ENCODE results near the gene ARHGAP23.

Gene ARHGAP23, protein sequence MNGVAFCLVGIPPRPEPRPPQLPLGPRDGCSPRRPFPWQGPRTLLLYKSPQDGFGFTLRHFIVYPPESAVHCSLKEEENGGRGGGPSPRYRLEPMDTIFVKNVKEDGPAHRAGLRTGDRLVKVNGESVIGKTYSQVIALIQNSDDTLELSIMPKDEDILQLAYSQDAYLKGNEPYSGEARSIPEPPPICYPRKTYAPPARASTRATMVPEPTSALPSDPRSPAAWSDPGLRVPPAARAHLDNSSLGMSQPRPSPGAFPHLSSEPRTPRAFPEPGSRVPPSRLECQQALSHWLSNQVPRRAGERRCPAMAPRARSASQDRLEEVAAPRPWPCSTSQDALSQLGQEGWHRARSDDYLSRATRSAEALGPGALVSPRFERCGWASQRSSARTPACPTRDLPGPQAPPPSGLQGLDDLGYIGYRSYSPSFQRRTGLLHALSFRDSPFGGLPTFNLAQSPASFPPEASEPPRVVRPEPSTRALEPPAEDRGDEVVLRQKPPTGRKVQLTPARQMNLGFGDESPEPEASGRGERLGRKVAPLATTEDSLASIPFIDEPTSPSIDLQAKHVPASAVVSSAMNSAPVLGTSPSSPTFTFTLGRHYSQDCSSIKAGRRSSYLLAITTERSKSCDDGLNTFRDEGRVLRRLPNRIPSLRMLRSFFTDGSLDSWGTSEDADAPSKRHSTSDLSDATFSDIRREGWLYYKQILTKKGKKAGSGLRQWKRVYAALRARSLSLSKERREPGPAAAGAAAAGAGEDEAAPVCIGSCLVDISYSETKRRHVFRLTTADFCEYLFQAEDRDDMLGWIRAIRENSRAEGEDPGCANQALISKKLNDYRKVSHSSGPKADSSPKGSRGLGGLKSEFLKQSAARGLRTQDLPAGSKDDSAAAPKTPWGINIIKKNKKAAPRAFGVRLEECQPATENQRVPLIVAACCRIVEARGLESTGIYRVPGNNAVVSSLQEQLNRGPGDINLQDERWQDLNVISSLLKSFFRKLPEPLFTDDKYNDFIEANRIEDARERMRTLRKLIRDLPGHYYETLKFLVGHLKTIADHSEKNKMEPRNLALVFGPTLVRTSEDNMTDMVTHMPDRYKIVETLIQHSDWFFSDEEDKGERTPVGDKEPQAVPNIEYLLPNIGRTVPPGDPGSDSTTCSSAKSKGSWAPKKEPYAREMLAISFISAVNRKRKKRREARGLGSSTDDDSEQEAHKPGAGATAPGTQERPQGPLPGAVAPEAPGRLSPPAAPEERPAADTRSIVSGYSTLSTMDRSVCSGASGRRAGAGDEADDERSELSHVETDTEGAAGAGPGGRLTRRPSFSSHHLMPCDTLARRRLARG (N-terminal part only)

DNA sequence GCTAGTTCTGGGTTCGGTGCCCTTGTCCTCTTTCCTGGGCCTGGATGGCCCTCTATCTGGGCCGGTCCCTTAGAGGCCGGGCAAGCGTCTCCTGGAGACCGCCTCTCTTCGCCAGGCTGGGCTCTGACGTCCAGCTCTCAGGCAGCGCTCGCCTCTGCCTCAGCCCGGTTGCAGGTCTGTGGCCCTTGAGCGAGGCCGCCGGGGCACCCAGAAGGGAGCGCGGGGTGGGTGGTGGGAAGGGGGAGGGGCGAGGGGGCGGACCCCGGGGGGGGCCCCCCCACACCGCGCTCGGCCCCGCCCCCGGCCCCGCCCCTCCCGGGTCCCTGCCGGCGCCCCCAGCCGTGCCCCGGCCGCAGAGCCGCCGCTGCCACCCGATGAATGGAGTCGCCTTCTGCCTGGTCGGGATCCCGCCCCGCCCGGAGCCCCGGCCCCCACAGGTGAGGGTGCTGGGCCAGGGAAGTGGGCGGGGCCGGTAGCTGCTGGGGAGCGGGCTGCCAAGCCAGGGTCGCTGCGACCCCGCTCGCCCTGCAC, at the start of gene ARHGAP23:
Gene ARHGAP23 (plus strand): TSS at position 353 of the 531 bp plus-strand sequence. CDS start 22 bp downstream, at position 375.
- no peak for DNase-seq

DNA sequence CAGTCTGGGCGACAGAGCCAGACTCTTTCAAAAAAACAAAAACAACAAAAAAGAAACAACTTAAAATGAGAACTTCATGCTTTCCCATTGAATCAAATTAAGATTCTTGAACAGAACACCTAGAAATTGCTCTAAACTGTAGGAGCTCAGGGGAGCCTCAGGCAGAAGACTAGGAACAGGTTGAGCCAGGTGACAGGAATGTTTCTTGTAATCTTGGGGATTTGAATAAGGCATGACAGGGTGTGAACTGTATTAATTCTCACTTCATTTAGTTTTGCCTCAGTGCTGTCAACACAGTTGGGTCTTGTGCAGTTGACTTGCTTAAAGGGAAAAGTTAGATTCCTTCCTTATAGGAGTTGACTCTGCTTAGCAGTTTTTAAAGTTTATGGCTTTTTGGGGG, 48.8 kb upstream of the ARHGAP23 start:
- DNase-seq, result no peak

DNA sequence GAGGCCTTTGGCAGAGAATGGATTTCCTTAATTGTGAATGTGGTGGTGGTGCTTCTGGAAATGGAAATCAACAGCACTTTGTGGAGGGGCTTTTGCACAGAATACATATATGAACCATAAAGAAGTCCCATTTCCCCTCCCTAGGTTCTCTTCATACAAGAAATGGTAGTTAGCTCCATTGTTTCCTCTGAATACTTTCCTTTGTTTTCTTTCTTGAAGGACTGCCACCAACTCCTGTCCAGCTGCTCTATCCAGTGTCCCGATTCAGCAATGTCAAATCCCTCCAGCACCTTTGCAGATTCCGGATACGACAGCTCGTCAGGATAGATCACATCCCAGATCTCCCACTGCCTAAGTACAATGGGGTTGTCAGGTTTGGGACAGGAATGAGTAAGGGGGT, 33.2 kb upstream of the ARHGAP23 start:
- no peak for DNase-seq

DNA sequence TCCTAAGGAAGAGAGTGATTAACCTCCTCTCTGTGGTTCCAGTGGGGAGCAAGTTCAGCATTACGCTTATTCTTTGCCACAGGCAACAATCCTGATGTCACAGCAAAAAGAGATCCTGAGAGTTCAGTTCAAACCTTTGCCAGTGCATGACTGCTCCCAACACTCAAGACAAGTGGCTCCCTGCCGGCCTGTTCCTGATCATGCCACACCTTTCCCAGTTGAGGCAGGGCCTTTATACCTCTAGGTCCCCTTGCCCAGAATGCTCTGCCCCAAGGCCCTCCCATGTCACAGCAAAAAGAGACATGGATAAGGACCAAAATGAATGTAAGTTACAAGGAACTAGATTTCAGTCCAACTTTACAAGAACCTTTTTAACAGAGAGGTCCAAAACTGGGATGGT, 31.0 kb upstream of the ARHGAP23 start:
- no peak for DNase-seq

DNA sequence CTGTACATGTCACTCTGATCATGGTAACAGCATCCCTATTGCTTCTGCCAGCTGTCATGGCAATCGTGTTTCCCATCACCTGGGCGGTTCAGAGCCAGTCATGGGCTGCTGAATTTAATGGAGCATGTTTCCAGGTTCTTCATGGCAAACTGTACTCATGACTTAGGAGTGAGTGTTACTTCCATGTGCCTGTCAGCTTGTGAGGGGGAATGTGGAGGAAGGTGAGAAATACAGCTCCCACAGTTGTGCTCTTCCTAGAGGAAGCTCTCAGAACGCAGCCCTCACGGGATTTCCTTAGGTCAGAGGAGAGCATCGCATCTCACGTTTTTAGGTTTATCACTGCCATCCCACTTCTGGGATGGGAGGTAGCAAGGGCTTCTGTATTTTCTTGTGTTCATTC, 28.0 kb upstream of the ARHGAP23 start:
- DNase-seq, result no peak

DNA sequence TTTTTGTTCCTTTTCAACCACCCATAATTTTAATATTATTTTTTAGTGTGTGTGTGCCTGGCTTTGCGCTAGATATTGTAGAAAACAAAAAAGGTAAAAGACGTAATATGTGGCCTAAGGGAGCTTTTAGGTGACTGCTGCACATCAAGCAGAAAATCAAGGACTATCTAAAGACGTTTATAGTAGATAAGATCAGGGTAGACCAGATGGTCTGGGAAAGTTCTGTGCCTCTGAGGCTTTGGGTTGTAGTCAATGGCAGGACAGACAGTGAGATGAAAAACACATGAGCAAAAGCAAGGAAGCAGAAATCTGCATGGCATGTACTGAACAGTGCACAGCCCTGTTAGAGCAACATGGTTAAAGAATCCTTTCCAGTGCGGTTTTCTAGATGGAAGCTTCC, 26.8 kb upstream of the ARHGAP23 start:
- DNase-seq, result no peak

DNA sequence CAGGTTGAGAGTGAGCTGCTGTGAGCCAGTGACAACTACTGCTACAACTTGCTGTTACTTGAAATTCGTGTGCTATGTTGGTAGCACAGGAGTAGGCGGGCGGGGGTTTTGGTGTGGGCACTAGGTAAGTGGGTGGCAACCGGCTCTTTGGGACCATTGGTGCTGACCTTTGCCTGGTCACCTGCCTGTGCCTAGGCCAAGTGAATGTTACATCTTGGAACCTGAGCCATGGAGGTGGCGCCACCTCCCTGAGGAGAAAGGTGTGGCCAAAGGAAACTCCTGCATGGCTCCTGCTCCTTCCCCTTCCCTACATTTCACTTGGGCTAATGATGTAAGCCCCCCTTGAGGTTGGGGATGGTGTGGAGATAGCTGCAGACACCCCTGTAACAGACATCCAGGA, 25.4 kb upstream of the ARHGAP23 start:
- no peak for DNase-seq

DNA sequence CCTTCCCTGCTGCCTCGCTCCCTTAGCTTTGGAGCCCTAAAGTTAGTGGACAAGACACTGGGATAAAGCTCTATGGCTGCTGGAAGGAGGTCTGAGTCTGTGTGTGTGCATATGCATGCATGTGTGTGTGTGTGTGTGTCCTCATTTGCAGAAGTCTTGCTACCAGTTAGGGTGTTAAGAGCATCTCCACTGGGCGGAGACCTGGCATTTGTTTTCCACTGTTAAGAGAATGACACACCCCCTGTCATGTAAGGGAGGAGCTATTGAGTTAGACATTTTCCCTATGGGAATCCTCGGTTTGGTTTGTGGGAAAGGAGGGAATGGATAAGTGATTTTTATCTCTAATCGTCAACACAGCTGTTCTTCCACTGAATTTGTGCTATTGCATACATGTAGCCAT, 24.8 kb upstream of the ARHGAP23 start:
- peak; percentile 30 for DNase-seq

DNA sequence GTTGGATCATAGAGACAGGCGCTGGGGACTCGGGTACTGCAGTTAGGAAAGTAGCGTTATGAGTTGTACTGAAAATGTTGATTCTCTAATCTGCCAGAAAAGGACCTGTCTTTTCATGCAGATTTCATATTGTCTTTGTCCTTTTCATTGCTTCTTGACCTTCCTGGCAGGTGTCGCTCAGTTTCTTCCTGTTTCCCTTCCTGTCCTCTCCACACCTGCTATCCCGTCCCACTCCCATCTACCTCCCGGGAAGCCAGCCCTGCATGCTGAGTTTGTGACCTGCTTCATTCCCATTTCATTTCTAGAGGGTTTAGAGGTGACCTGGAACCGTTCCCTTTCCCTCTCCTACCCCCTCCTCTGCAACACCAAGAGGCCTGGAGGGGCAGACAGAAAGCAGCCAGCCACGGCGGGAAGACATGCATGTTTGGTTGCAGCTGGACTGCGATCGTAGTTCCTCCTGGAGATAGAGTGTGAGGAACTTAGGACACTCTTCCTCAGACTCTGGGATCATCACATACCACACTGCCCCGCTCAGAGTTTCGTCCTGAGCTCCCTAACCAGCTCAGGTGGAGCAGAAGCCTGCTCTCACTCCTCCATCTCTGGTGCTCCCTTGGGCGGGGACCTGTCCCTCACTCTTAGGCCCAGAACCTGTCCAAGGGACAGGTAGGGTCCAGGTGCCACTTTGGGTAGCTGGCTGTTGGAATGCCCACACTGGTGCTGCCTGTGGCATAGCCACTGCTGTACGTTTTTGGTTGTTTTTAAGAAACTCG, 23.9 kb upstream of the ARHGAP23 start:
- no peak for DNase-seq

DNA sequence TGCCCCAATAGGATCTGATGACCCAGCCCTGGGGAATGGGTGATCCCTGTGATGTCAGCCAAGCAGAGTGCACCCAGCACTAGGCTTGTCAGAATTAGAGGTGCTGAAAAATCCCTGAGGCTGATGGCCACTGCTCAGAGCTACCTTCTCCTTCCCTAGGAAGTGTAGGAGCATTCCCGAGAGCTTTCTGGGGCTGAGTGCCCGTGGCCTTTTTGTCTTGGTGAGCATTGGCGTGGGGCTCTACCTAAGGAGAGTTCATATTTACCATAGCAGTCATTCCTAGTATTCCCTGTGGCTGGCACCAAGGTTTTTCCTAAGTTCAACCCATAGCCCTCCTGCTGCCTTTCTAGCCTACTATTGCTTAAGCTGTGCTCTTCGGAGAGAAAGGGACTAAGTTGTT, 22.6 kb upstream of the ARHGAP23 start:
- no peak for DNase-seq

DNA sequence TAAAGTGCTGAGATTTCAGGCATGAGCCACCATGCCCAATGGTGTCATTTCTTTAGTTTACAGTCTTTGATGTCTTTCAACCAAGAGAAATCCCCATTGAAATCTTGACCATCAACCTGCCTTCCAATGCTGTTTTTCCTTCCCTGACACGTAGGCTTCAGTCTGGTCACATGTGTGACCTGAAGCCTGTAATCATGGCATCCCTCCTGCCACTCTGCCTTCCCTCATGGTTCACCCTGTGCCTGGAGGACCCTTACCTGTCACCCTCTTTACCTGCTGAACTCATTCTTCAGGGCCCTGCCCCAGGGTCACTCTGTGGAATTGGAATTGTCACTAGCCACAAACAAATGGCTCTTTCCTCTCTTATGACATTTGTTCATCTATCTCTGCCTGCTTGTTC, 18.1 kb upstream of the ARHGAP23 start:
- DNase-seq, result no peak

DNA sequence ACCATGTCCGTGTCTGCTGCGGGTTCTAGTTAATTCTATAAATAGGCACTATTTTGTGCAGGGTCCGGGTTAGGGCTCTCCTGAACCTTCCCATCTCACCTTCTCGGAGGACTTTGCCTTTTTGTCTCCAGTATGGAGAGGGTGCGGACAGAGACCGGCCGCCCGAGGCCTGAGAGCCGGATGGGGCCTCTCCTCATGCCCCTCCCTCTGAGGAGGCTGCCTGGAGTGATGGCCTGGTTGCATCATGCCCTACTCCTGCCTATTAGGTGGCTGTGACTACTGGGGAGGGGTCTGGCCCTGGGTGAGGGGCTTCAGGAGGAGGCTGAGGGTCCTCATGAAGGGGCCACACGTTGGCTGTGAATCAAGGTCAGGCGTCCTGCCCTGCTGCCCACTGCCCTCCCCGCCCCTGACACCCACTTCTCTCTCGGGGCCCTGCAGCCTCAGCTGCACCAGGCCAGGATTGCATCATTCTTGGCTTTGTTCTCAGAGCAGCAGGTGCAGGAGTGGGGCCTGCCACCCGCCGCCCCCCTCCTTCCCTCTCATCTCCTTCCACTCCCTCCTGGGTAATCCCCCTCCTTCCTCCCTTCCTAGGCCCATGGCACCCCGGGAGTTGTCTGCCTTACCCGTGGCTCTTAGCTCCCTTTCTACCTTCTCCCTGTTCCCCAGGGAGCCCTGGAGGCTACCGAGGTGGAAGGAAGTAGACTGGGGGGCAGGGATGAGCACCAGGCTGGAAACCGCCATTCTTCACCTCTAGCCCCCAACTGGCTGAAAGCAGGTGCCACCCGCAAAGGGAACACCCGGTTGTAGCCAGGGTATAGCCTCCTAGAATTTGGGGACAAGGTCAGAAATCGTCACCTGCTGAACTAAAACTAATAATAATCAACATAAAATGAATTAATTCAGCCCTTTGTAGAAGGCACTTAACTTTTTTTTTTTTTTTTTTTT, 12.7 kb upstream of the ARHGAP23 start:
- peak; percentile 90 for DNase-seq

DNA sequence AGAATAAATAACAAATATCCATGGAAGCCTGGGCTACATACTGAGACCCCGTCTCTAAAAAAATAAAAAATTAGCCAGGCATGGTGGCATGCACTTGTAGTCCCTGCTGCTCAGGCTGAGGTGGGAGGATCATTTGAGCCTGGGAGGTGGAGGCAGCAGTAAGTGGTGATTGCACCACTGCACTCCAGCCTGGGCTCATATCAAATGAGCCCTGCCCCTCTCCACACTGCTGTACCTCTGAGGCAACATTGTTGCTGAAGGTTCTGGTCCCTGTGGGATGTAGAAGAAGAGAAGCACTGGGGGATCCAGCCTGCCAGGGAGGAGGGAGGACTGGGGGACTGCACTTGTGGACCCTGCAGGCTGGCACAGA, 11.4 kb upstream of the ARHGAP23 start:
- DNase-seq, result no peak

DNA sequence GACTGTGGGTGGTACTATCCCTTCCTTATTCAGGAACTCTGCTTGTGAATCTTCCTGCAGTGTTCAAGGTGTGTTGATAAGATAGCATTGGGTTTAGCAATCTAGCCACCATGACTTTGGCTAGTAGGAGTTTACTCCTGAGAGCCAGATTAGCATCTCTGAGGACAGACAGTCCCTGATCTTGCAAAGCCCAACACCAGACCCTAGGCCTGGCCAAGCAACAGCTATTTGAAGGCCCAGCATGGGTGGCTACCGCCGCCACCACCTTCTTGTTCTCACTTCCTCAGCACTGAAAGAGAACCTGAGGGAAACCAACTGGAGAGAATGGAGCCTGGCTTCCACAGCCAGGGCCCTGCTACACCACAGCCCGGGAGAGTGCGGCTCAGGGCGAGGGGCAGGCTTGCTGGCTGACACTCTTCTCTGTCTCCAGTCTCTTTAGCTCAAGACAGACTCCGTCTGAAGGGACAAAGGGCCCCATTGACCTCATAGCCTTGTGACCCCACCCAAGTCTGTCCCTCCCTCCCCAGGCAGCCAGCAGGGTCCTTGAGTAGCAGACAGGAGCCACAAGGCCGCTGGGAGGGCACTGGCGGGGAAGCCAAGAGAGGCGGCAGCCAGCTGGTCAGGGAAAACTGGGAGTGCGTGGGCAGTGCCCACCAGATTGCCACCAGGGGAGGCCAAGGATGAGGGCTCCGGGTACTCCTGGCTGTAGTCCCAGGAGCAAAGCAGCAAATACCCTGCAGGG, 10.9 kb upstream of the ARHGAP23 start:
- no peak for DNase-seq

DNA sequence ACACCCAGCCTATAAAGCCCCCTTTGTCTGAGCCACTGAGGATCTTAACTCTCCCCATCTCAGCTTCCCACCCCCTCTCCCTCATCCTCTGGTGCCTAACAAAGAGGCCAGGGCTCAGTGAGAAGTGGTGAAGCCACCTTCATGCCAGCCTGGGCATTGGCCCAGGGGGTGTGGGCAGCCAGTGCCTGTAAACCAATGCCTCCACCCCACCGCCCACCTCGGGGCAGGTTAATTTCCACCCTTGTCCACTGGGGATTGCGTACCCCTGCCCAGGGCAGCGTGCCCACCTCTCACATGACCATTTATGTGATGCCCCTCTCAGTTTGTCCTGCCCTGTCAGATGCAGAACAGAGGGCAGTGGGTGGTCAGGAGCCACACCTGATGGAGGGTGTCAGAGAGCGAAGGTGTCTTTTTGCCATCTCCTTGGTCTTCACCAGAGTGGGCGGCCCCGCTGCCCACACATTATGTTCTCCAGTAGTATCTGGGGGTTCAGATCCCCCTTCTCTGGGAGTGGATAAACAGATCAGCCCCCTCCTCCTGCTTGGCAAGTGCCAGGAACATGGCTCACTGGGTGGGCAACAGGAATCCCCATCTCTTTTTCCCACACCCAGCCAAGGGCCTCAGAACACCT, 10.1 kb upstream of the ARHGAP23 start:
- no peak for DNase-seq

DNA sequence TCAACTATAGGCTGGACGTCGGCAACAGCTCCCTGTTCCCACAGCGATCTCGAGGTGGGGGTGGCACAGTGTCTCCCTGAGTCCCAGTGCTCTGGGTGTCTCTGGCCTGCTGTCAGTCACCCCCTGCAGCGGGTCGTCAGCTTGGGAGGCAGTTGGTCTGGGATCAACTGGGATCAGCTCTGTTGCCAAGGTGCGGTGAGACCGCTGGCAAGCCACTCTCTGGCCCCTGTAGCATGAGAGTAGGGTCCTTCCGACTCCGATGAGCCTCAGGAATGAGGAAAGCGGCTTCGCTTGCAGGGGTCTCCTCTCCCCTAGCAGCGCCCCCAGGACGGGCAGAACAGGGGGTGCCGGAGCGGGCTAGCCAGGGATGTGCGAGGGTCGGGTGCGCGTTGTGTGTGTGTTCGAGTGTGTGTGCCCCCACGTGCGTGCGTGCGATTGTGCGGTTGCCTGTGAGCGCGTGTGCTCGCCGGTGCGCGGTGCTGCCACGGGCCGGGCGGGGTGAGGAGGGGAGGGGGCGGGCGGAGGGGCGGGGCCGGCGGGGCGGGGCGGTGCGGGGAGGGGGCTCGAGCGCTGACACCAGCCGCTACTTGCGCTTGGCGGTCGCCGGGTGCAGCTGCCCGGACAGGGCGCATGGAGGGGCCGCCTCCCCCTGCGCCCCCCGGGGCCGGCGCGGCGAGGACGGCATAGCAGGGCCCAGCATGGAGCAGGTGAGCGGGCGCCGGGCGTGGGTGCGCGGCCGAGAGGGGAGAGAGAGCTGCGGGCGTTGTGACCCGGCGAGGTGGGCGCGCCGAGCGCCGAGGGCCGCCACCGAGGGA, 9.4 kb upstream of the ARHGAP23 start:
- DNase-seq, result no peak

DNA sequence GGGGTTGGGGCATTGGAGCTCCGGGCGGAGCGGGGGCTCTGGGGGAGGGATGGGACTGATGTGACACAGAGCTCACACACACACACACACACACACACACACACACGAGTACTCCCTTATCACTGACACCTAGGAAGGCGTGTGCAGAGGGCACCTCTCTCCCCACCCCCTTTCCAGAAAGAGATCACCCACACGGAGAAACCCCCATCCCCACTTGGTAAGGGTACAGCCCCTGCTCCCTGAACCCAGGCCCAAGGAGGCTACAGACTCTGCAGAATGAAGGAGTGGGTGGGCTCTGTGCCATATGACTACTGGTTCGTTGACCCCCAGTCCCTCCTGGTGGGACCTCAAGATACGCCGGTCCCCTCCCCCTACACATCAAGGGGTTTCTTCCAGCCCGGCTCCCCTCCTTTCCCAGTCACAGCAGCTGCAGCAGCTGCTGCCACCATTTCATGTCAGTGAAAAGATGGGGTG, 8.7 kb upstream of the ARHGAP23 start:
- no peak for DNase-seq

DNA sequence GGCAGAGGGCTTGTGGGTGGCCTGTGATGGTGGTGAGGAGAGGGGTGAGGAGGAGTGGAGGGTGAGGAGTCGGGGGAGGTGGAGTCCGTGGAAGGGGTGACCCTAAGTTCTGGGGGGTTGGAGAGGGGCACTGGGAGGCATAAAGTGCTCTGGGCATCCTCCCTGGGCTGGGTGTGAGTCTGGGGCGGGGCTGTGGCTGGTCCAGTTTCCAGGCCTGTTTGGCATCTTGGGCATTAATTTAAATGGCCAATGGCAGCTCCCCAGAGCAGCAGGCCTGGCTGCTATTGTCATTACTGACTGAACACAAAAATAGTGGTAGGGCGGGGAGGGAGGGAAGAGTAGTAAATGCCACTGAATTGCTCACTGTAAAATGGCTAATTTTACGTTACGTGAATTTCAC, 7.7 kb upstream of the ARHGAP23 start:
- no peak for DNase-seq
